ENCODE measurements around the gene LNX1. TPM values are rescaled to one million over a fixed set of nuclear protein-coding genes. Genes with fewer than 3 reads are reported as not detected.

The LNX1 gene
- total RNA-seq, 1 experiment from 2014 or later: 1.7 TPM

- no peak overlapping the region for H3K4me2 ChIP-seq (ENCODE audit: insufficient read depth, insufficient read length, low read length)
- H3K4me3 Mint-ChIP-seq: no peak overlapping the region
- H4K91ac ChIP-seq (ENCODE audit: insufficient read length, low read depth, low read length): no peak overlapping the region
- no peak overlapping the region for H3K27ac ChIP-seq (ENCODE audit: insufficient read length, low read depth, low read length)
- no peak overlapping the region for H4K8ac ChIP-seq (replicated peaks; ENCODE audit: insufficient read length, low read depth, low read length)
- H3K4me1 ChIP-seq (ENCODE audit: insufficient read depth, low read length): no peaks in the 10 kb centered on the region
- peaks cover 0 to 4% of the 10 kb centered on the region in 2 experiments; a peak in 2 of 5 replicates for H3K9me3 Mint-ChIP-seq
- H4K20me1 ChIP-seq (ENCODE audit: control insufficient read depth, insufficient read depth, insufficient read length): no peaks in the 10 kb centered on the region
- no peaks in the 10 kb centered on the region for H3K27me3 ChIP-seq (ENCODE audit: insufficient read depth, low read length)
- no peak overlapping the region for H2BK15ac ChIP-seq (ENCODE audit: low read depth, low read length)
- no peak overlapping the region for H4K5ac ChIP-seq (ENCODE audit: insufficient read length, low read depth, low read length)
- no peak overlapping the region for H2BK120ac ChIP-seq (ENCODE audit: low read depth, low read length, poor library complexity, severe bottlenecking)
- H3K27ac Mint-ChIP-seq: no peak overlapping the region
- no peak overlapping the region for H3K9ac ChIP-seq (ENCODE audit: extremely low read depth, insufficient read length, low read length)
- H2BK12ac ChIP-seq (ENCODE audit: insufficient read length, low read depth, low read length): no peak overlapping the region
- H3K14ac ChIP-seq (ENCODE audit: insufficient read depth, low read length): no peak overlapping the region
- no peaks in the 10 kb centered on the region for H3K27me3 Mint-ChIP-seq (ENCODE audit: low read depth)
- no peak overlapping the region for H3T11ph ChIP-seq (ENCODE audit: low read length)
- no peaks in the 10 kb centered on the region for H3K4me1 Mint-ChIP-seq
- no peak overlapping the region for H3K18ac ChIP-seq (ENCODE audit: insufficient read length, low read depth, low read length)
- H3K9me3 ChIP-seq (ENCODE audit: control insufficient read depth, low read depth, low read length): no peaks in the 10 kb centered on the region
- peaks cover 0 to 5% (median 0%) of the 10 kb centered on the region in 3 experiments; a peak in 1 of 7 replicates for H3K36me3 Mint-ChIP-seq (ENCODE audit: insufficient read depth in 1 of 3, low read depth in 3 of 3)
- no peak overlapping the region for H3K4ac ChIP-seq (ENCODE audit: low read depth, low read length)
- H2BK5ac ChIP-seq (ENCODE audit: insufficient read length, low read length): no peak overlapping the region
- WGBS (ENCODE audit: extremely low coverage, insufficient read length, low lambda C conversion rate): no CpG with 5 or more reads among the region's 2 CpGs
- H2AFZ ChIP-seq (ENCODE audit: low read length): no peak overlapping the region
- no peak for DNase-seq
- no peaks in the 10 kb centered on the region for H3K23me2 ChIP-seq (ENCODE audit: insufficient read length, low read depth, low read length, poor library complexity, severe bottlenecking)
- H3K23ac ChIP-seq (ENCODE audit: insufficient read length, low read depth, low read length): no peak overlapping the region
- no peaks in the 10 kb centered on the region for H3K79me1 ChIP-seq (ENCODE audit: insufficient read depth, low read depth, low read length, poor library complexity, severe bottlenecking)
- no peak overlapping the region for H2BK20ac ChIP-seq (ENCODE audit: low read depth, low read length, poor library complexity, severe bottlenecking)
- no peak overlapping the region for H3K56ac ChIP-seq (ENCODE audit: insufficient read length, low read depth, low read length)
- no peak for TF ChIP-seq CTCF (conservative IDR thresholded peaks at IDR 0.05)
- H2AK5ac ChIP-seq (ENCODE audit: insufficient read length, low read length): no peak overlapping the region
- no peaks in the 10 kb centered on the region for H3K79me2 ChIP-seq (ENCODE audit: insufficient read depth, low read length)
Measured at GRCh38 chr4:53572600-53572994, 18.7 kb downstream of the LNX1 start.
